Type B pancreatic cell (in vitro differentiated cells): ENCODE data around the gene TEX29. TPM values are rescaled to one million over a fixed set of nuclear protein-coding genes. Genes with fewer than 3 reads are reported as not detected.

ENCODE experiments used
- DNase-seq: peaks from one replicate; pipeline ENCODE4 v3.0.0; 2021; ENCODE audit warnings: mixed read lengths; ENCODE audit not compliant: unreplicated experiment; ENCODE audit errors: extremely low spot score
- H3K27ac Mint-ChIP-seq: 2 replicates; pipeline ENCODE4 v1.8.0; 2021; ENCODE audit warnings: mild to moderate bottlenecking, mixed read lengths
- H3K27me3 Mint-ChIP-seq: 2 replicates; pipeline ENCODE4 v1.8.0; 2021; ENCODE audit warnings: mixed read lengths
- H3K36me3 Mint-ChIP-seq: 2 replicates; pipeline ENCODE4 v1.8.0; 2021; ENCODE audit warnings: mixed read lengths
- H3K4me1 Mint-ChIP-seq: one replicate; pipeline ENCODE4 v1.8.0; 2021; ENCODE audit warnings: mixed read lengths; ENCODE audit not compliant: unreplicated experiment
- H3K4me3 Mint-ChIP-seq: 2 replicates; pipeline ENCODE4 v1.8.0; 2021; ENCODE audit warnings: mild to moderate bottlenecking, mixed read lengths
- H3K9me3 Mint-ChIP-seq: 2 replicates; pipeline ENCODE4 v1.8.0; 2021; ENCODE audit warnings: mixed read lengths
- CTCF ChIP-seq: fragments of 200-600 bp; sonication (generic); conservative IDR thresholded peaks from 2 replicates; pipeline ENCODE4 v1.5.0; 2021; ENCODE audit warnings: antibody characterized with exemption, mild to moderate bottlenecking
- total RNA-seq: library from RNA; stranded (reverse); gene quantifications from 2 replicates; pipeline ENCODE4 v1.2.1, GENCODE V29; 2021; ENCODE audit warnings: low replicate concordance

Gene TEX29
- total RNA-seq, 1 donor from 2014 or later: 0.92 TPM

GRCh38 chr13:111345682-111346081 lies 25.2 kb downstream of the TEX29 start:
- H3K27me3 Mint-ChIP-seq: no peaks in the 10 kb centered on the region
- H3K9me3 Mint-ChIP-seq: no peaks in the 10 kb centered on the region
- no peaks in the 10 kb centered on the region for H3K4me1 Mint-ChIP-seq
- no peak for DNase-seq
- no peak overlapping the region for H3K4me3 Mint-ChIP-seq
- TF ChIP-seq CTCF: no peak
- peaks cover 6% of the 10 kb centered on the region for H3K36me3 Mint-ChIP-seq
- H3K27ac Mint-ChIP-seq: no peak overlapping the region

GRCh38 chr13:111346101-111346680 lies 25.7 kb downstream of the TEX29 start:
- Mint-ChIP-seq H3K4me1 (no peaks in the 10 kb centered on the region), H3K27ac (no peak overlapping the region), H3K4me3 (no peak overlapping the region), H3K27me3 (no peaks in the 10 kb centered on the region), H3K36me3 (peaks cover 6% of the 10 kb centered on the region), H3K9me3 (no peaks in the 10 kb centered on the region)
- DNase-seq: no peak
- TF ChIP-seq CTCF: no peak

GRCh38 chr13:111347438-111347837 lies 27.0 kb downstream of the TEX29 start:
- H3K4me3 Mint-ChIP-seq: no peak overlapping the region
- H3K9me3 Mint-ChIP-seq: no peaks in the 10 kb centered on the region
- no peak overlapping the region for H3K27ac Mint-ChIP-seq
- peaks cover 6% of the 10 kb centered on the region for H3K36me3 Mint-ChIP-seq
- no peak for TF ChIP-seq CTCF
- DNase-seq: no peak
- no peaks in the 10 kb centered on the region for H3K4me1 Mint-ChIP-seq
- no peaks in the 10 kb centered on the region for H3K27me3 Mint-ChIP-seq

GRCh38 chr13:111353508-111353907 lies 33.1 kb downstream of the TEX29 start:
- TF ChIP-seq CTCF: no peak
- Mint-ChIP-seq H3K27me3 (peaks cover 8% of the 10 kb centered on the region), H3K4me3 (no peak overlapping the region), H3K4me1 (no peaks in the 10 kb centered on the region), H3K9me3 (no peaks in the 10 kb centered on the region), H3K27ac (no peak overlapping the region), H3K36me3 (no peaks in the 10 kb centered on the region)
- no peak for DNase-seq

- Mint-ChIP-seq H3K27ac (no peak overlapping the region), H3K4me3 (no peak overlapping the region), H3K36me3 (no peaks in the 10 kb centered on the region), H3K27me3 (peaks cover 8% of the 10 kb centered on the region), H3K4me1 (no peaks in the 10 kb centered on the region), H3K9me3 (no peaks in the 10 kb centered on the region)
- DNase-seq: no peak
- TF ChIP-seq CTCF: no peak
Measured at GRCh38 chr13:111354789-111355188, 34.3 kb downstream of the TEX29 start.

GRCh38 chr13:111356795-111357194 lies 36.4 kb downstream of the TEX29 start:
- TF ChIP-seq CTCF: no peak
- no peak for DNase-seq
- Mint-ChIP-seq H3K4me1 (no peaks in the 10 kb centered on the region), H3K9me3 (no peaks in the 10 kb centered on the region), H3K36me3 (no peaks in the 10 kb centered on the region), H3K27me3 (peaks cover 8% of the 10 kb centered on the region), H3K27ac (no peak overlapping the region), H3K4me3 (no peak overlapping the region)
